Activated naive CD4-positive, alpha-beta T cell treated with anti-CD3 and anti-CD28 coated beads, Interleukin-2, amount 10 ng/mL, durations not matched to agents 7 days and 5 days (primary cell): ENCODE measurements around the gene NDUFB1.
A peak's percentile ranks its signal among the peaks of the same experiment; 100 is the strongest.

Experiments used
- CTCF ChIA-PET: fragments of 350-600 bp; sonication (Branson Sonifier 250); formaldehyde crosslinking; loops from one replicate; lab custom pipeline; 2021; ENCODE audit warnings: antibody characterized with exemption; lab: Charles Lee
- DNase-seq: peaks from one replicate; pipeline ENCODE4 v3.0.0-alpha.2; 2020
- H3K27ac Mint-ChIP-seq: one replicate; pipeline ENCODE4 v1.8.0; 2021; ENCODE audit warnings: mild to moderate bottlenecking, moderate library complexity, mixed read lengths
- H3K27me3 Mint-ChIP-seq: one replicate; pipeline ENCODE4 v1.8.0; 2021; ENCODE audit warnings: mild to moderate bottlenecking, mixed read lengths
- H3K36me3 Mint-ChIP-seq: one replicate; pipeline ENCODE4 v1.8.0; 2021; ENCODE audit warnings: mixed read lengths
- H3K4me1 Mint-ChIP-seq: one replicate; pipeline ENCODE4 v1.8.0; 2021; ENCODE audit warnings: mixed read lengths
- H3K4me3 Mint-ChIP-seq: one replicate; pipeline ENCODE4 v1.8.0; 2021; ENCODE audit warnings: mild to moderate bottlenecking, moderate library complexity, mixed read lengths
- H3K9me3 Mint-ChIP-seq: one replicate; pipeline ENCODE4 v1.8.0; 2021; ENCODE audit warnings: mixed read lengths

The NDUFB1 gene

DNA sequence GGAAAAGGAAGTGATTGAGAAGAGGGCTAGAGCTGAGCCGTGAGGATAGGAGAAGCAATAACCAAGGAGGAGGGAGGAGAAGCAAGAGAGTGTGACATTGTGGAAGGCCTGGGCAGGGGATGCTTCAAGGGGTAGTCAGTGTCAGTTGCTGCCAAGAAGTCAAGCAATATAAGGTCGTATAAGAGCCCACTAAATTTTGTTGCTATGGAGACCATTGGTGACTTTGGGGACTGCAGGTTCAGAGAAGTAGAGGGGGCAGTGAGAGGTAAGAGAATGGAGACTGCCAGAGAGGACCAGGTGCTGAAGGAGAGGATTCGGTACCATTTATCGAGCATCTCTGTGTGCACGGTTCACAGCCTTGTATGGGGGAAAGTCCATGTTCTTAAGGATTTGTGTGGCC lies 12.0 kb downstream of the NDUFB1 start:
- no peaks in the 10 kb centered on the region for H3K9me3 Mint-ChIP-seq
- DNase-seq = no peak
- H3K27me3 Mint-ChIP-seq = peaks cover 4% of the 10 kb centered on the region
- H3K4me1 Mint-ChIP-seq = peaks cover 25% of the 10 kb centered on the region
- CTCF ChIA-PET = no interaction called here
- H3K36me3 Mint-ChIP-seq = no peaks in the 10 kb centered on the region
- no peak overlapping the region for H3K27ac Mint-ChIP-seq
- H3K4me3 Mint-ChIP-seq = no peak overlapping the region

DNA sequence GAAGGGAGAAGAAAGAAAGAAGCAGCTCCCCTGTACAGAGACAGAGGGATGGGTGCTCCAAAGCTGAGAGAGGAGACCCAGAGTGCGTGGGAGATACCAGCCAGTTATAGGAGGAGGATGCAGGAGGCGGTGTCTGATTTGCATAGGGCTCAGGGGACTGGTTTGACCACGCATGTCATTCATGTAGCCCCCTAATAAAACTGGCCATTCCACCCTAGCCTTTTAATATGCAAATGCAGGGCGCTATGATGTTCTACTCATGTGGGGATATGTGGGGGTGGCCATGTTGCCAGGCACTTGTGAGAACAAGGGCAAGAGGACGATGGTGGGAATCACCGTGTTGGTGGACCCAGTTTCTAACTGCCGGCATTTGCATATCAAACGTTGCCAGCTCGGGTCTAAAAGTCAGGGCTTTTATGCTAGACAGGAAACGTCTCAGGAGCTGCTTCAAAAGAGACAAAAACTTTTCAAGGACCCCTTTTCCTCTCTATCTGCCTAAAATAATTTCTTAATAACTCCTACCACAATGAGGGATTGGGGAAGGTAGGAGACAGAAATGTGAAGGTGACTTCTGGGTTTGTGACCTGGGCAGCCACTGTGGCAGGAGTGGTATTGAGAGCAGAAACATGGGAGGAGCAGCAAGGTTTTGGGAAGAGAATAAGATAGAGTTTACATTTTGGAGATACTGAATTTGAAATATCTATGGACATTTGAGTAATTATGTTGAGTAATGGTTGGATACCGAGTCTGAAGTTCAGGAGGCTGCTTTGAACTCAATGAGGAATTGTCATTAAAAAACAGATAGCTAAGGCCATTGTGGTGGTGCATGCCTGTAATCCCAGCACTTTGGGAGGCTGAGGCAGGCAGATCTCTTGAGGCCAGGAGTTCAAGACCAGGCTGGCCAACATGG lies 12.9 kb downstream of the NDUFB1 start:
- CTCF ChIA-PET = interaction anchor here (0.6 to 3.0 kb wide), 3 partner anchors 8 to 170 kb away, joined by 3 to 26 read pairs (median 5); no protein-coding TSS in a partner anchor
- Mint-ChIP-seq H3K36me3 (no peaks in the 10 kb centered on the region), H3K4me1 (peaks cover 30% of the 10 kb centered on the region), H3K9me3 (no peaks in the 10 kb centered on the region), H3K27me3 (peaks cover 4% of the 10 kb centered on the region), H3K27ac (no peak overlapping the region), H3K4me3 (no peak overlapping the region)
- peak; percentile 23 for DNase-seq

DNA sequence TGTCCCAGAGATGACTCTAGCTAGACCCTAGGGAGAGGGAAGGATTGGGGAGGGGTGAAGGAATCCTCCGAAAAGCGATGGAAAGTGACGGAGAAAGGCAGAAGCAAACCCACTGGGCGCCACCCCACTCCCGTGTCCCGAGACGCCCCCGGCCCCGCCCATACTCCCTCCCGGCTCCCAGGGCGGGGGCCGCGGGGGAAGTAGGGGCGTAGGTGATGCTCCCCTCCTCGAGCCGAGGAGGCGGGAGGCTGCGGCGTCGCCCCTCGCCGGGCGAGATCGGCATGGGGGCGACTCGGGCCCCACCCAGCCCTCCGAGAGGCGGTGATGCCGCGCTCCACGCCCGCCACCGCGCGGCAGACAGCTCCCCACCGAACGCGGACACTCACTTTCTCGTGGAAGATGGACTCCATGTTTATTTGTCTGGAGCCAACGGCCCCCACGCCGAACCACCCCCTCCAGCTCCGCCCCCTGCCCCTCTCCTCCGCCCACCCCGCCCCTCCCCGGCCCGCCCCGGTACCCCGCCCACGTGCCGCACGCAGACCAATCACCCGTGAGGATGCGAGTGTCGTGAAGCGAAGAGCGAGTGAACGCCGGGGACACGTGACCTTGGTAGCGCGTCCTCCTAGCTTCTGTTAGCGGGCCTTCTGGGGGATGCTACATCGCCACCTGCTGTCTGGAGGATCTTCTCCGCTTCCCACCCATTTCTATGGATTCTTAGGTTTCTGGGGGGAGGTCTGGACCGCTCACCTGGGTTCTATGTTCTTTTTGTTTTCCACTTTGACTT lies 15.2 kb downstream of the NDUFB1 start, which contains the start of gene ATXN3:
Gene ATXN3 (minus strand): TSS at position 440 of the 784 bp plus-strand sequence. CDS start 30 bp downstream, at position 410.
- DNase-seq = peak; percentile 96
- CTCF ChIA-PET = interaction anchor here (0.5 to 3.0 kb wide), 18 partner anchors 10 to 597 kb away, joined by 3 to 26 read pairs (median 4); partner anchors contain the start of genes CPSF2, NDUFB1 and TRIP11
- no peaks in the 10 kb centered on the region for H3K9me3 Mint-ChIP-seq
- H3K4me3 Mint-ChIP-seq = peak within 1 kb of the TSS; percentile 88
- H3K36me3 Mint-ChIP-seq = no peaks in the 10 kb centered on the region
- H3K27me3 Mint-ChIP-seq = peaks cover 4% of the 10 kb centered on the region
- H3K27ac Mint-ChIP-seq = peak within 1 kb of the TSS; percentile 88
- H3K4me1 Mint-ChIP-seq = peaks cover 39% of the 10 kb centered on the region

DNA sequence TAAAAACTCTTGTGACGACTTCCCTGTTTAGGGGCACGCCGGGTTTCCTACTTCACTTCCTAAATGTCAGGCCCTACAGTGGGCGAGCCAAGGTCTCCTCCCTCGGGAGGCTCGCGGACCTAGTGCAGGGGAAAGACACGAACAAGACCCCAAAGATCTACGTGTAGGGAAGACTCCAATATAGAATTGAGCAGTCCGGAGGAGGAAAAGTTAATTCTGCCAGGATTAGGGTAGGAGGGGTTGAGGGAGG lies 15.7 kb downstream of the NDUFB1 start:
- H3K4me3 Mint-ChIP-seq = peak overlapping the region; percentile 88
- peak overlapping the region; percentile 88 for H3K27ac Mint-ChIP-seq
- H3K27me3 Mint-ChIP-seq = peaks cover 4% of the 10 kb centered on the region
- H3K9me3 Mint-ChIP-seq = no peaks in the 10 kb centered on the region
- no peaks in the 10 kb centered on the region for H3K36me3 Mint-ChIP-seq
- CTCF ChIA-PET = interaction anchor here (0.7 to 2.2 kb wide), 12 partner anchors 11 to 246 kb away, joined by 3 to 13 read pairs (median 4); partner anchors contain the start of genes CPSF2 and NDUFB1
- H3K4me1 Mint-ChIP-seq = peaks cover 39% of the 10 kb centered on the region
- peak; percentile 46 for DNase-seq

DNA sequence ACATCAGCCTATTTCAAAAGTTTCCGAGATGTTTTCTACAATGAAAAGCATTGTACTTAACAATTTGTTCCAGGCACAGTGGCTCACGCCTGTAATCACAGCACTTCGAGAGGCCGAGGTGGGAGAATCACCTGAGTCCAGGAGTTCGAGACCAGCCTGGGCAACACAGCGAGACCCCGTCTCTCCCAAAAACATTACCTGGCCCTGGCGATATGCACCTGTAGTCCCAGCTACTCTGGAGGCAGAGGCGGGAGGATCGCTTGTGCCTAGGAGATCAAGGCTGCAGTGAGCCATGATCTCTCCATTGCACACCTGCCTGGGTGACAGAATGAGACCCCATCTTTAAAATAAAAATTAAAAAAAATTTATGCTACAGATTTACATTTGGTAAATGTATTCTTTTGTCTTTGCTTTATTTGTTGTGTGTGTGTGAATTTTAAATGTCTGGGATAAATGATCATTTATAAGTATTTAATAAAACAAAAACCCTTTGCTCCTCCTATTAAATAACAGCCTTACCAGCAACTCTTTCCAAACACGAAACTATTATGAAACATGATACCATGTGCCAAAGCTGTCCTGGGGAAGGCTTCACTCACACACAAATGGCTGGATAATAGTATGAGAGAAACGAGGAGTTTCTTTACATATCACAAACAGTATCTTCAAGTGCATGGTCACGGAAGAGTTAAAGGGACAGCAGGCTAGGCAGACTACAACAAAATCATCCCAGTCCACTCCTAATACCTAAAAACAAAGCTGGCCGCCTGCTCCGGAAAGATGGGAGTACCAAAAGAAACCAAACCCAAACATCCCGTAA lies 16.2 kb downstream of the NDUFB1 start:
- Mint-ChIP-seq H3K4me3 (peak overlapping the region; percentile 88), H3K9me3 (no peaks in the 10 kb centered on the region), H3K27ac (peak overlapping the region; percentile 88), H3K36me3 (no peaks in the 10 kb centered on the region), H3K4me1 (peaks cover 39% of the 10 kb centered on the region), H3K27me3 (peaks cover 4% of the 10 kb centered on the region)
- DNase-seq = no peak
- CTCF ChIA-PET = interaction anchor here (1.1 to 2.2 kb wide), 7 partner anchors 11 to 30 kb away, joined by 3 to 13 read pairs (median 4); partner anchors contain the start of genes CPSF2 and NDUFB1

DNA sequence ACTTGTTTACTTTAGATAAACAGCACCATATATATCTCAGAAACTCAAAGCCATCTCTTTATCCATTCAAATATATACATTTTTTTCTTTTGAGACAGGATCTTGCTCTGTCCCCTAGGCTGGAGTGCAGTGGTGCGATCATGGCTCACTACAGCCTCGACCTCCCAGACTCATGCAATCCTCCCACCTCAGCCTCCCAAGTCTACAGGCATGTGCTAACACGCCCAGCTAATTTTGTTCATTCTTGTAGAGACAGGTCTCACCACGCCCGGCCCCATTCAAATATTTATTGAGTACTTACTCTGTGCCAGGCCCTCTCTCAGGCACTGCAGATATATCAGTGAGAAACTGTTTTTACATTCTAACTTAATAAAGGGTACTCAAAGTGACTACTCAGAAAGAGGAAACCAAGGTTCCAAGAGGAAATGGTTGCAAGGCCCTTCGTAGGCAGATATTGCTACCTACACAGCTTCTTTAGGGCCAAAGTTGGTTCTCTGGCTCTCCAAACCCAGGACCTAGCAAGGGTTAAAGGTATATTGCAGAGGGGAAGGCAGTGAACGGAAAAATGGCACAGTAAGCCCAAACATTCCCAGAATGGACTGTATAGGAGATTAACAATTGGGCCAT lies 18.0 kb downstream of the NDUFB1 start:
- Mint-ChIP-seq H3K4me3 (no peak overlapping the region), H3K36me3 (no peaks in the 10 kb centered on the region), H3K27me3 (no peaks in the 10 kb centered on the region), H3K4me1 (peaks cover 34% of the 10 kb centered on the region), H3K27ac (no peak overlapping the region), H3K9me3 (no peaks in the 10 kb centered on the region)
- DNase-seq = no peak
- CTCF ChIA-PET = interaction anchor here (0.8 to 1.5 kb wide), 2 partner anchors 17 to 583 kb away, joined by 3 read pairs; no protein-coding TSS in a partner anchor

DNA sequence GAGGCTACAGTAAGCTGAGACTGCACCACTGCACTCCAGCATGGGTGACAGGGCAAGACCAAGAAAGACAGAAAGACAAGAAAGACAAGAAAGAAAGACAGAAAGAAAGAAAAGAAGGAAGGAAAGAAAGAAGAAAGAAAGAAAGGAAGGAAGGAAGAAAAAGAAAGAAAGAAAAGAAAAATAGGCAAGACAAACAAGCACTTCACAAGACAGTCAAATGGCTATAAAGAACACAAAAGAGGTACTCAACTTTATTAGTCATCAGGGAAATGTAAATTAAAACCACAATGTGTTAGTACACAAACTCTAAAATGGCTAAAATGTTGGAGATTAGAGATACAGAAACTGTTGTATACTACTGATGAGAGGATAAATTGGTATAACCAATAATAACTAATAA lies 21.7 kb downstream of the NDUFB1 start:
- Mint-ChIP-seq H3K36me3 (peaks cover 4% of the 10 kb centered on the region), H3K27me3 (no peaks in the 10 kb centered on the region), H3K27ac (no peak overlapping the region), H3K9me3 (no peaks in the 10 kb centered on the region), H3K4me1 (peaks cover 15% of the 10 kb centered on the region), H3K4me3 (no peak overlapping the region)
- CTCF ChIA-PET = no interaction called here
- DNase-seq = no peak

DNA sequence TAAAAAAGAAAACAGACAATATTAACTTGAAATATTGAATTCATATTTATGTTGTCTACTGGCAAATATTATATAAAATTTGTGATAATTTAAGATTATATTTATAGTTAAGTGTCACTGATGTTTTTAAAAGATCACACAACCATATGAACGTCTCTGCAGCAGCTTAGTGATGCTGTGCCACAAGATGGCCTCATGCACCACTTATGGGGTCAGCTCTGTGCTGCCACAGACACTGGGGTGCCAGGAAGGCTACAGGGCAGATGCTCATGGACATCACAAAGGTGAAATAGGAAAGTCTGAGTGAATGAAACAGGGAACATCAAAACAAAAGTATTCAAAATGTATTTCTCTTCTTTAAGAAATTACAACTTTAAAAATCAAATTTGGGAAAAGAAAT lies 28.2 kb downstream of the NDUFB1 start:
- Mint-ChIP-seq H3K27ac (no peak overlapping the region), H3K9me3 (no peaks in the 10 kb centered on the region), H3K4me3 (no peak overlapping the region), H3K4me1 (no peaks in the 10 kb centered on the region), H3K36me3 (peaks cover 15% of the 10 kb centered on the region), H3K27me3 (no peaks in the 10 kb centered on the region)
- no peak for DNase-seq
- CTCF ChIA-PET = no interaction called here

DNA sequence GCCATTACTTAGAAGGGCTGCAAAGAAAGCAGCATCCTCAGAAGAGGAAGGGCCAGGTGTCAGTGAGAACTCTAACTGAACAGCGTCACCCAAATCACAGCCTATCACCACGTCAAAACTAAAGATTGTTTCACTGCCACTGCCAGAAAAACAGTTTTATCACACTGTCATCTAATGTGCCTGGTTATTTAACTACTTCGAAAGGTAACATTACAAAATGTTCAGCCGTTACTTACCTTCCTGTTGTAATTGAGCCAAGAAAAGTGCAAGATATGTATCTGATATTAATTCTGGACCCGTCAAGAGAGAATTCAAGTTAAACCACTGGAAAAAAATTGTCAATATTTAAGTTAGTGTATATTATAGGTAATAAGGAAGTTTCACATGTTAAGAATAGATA lies 33.0 kb downstream of the NDUFB1 start:
- H3K9me3 Mint-ChIP-seq = no peaks in the 10 kb centered on the region
- H3K27me3 Mint-ChIP-seq = no peaks in the 10 kb centered on the region
- no peak overlapping the region for H3K4me3 Mint-ChIP-seq
- DNase-seq = no peak
- H3K27ac Mint-ChIP-seq = no peak overlapping the region
- no peaks in the 10 kb centered on the region for H3K4me1 Mint-ChIP-seq
- CTCF ChIA-PET = interaction anchor here (1.5 kb wide), 1 partner anchor 18 kb away, joined by 4 read pairs; the partner anchor contains the start of gene ATXN3
- peaks cover 29% of the 10 kb centered on the region for H3K36me3 Mint-ChIP-seq

DNA sequence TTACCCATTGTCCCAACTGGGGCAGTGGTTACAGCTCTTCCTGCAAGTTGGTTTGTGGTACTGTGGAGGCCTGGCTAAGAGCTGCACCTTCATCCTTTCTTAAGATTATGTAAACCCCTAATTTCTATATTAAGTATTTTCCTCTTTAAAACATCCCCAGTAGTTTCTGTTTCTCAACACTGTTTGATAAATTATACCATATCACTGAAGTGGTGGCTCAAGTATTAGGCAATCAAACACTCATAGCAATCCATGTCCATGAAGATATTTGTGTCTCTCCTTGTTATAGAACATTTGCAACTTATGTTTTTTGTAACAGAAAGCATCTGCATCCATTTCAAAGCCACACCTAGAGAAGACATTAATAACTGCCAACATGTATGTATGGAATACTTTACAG lies 47.0 kb downstream of the NDUFB1 start:
- Mint-ChIP-seq H3K27ac (no peak overlapping the region), H3K27me3 (no peaks in the 10 kb centered on the region), H3K4me3 (no peak overlapping the region), H3K36me3 (peaks cover 12% of the 10 kb centered on the region), H3K4me1 (no peaks in the 10 kb centered on the region), H3K9me3 (no peaks in the 10 kb centered on the region)
- DNase-seq = no peak
- CTCF ChIA-PET = interaction anchor here (1.4 kb wide), 1 partner anchor 12 kb away, joined by 3 read pairs; no protein-coding TSS in a partner anchor
